Activated CD8-positive, alpha-beta memory T cell treated with anti-CD3 and anti-CD28 coated beads, Interleukin-2, amount 50 U/mL, for 24 hours (primary cell): ENCODE measurements around the gene ASB9.
"Not testable (repeated sequence)": the region's sequence is repeated elsewhere in the genome, so short reads cannot be mapped to it uniquely, and the experiment has no call there.

Experiments
- DNase-seq: peaks from one replicate; pipeline ENCODE4 v3.0.0-alpha.2; 2020; ENCODE audit errors: extremely low read depth

The ASB9 gene

DNA sequence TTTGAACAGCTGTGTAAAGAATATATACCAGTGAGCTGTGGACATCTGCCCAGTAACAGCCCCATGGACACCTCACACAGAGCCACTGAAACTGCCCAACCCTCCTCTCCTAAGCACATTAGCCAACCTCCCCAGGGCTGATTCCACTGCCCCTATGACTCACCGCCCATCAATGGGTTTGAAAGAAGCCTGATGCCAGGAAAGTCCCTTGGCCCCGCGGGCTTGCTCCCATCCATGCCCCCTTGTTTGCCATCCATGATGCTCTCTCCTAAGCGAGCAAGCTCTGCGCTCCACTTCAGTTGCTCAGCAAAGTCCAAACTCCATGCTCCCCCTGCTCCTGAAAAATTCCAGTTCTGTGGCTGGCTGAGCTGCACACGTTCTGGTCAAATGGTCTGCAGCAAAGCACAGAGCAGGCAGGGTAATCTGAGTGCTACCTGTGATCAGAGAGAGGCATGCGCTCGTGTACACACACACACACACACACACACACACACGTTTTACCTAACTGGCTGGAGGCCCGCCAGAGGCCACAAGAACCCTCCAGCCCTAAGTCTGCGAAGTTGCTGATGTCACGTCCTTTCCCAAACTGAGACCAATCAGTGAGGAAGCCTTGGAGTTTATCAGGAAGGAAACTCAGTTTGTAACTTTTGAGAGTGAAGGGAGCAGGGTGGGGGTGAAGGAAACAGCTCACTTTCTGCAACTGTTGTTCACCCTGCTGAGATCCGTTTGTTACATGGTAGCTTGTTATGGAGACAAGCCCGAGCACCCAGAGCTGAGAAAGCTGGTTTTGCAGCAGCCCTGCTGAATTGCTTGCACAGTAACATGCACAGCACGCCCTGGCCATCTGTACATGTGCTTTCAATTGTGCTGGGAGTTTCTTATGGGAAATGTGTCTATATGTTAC lies at the start of gene ASB9:
Gene ASB9 (minus strand): TSS at position 466 of the 904 bp plus-strand sequence. CDS start 209 bp downstream, at position 257.
- DNase-seq: no peak

DNA sequence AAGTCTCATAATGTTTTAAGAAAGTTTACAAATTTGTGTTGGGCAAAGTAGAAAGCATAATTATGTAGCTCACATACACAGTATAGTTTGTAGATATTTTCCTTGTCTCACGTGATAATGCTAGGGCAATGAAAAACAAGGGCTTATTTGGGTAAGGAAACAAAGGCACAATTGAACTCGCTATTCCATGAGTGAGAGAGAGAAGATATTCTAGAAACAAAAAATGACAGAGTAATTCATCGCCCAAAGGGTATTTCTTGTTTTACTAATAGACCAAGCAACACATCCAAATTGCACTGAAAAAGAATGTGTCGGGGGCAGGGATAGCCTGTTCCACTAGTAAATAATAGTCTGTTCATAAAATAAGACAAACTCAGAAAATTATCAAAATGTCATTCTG lies 49.2 kb upstream of the ASB9 start:
- no peak for DNase-seq

DNA sequence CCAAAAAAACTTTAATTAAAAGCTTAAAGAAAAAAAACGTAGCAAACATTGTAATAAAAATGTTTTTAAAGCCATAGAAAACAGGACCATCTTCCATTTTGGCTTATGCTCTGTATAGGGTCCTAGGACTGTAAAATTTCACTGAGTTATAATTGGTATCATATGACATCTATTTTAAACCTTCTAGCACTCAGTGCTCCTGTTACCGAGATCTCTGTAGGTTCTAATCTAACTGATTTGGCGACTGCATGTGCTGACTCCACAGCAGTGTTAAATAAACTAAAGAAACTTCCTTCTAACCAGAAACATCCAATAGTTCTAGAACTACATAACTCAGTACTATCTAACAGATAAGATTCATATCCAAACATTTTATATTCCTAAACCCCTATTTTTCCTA lies 45.6 kb upstream of the ASB9 start, which contains the start of gene ASB11:
Gene ASB11 (minus strand): TSS at position 132 of the 400 bp plus-strand sequence. CDS start 35 bp downstream, at position 97.
- no peak for DNase-seq

DNA sequence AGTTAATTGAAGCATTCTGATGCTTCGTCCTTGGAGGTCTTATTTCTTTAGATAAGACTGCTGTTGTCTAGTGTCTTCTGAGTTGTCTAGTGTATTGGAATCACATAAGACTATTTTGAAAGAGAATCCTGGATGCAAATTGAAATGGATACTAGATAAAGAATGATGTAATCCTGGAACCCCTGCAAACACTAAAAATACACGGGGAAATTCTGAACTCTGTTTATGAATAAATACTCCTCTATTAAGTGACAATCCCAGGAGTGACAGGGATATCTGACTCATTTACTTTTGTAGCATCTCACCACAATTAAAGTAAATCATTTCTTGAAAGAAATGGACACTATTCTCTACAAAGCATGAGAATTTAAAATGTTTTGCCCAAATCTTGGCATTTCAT lies 44.6 kb upstream of the ASB9 start:
- no peak for DNase-seq

DNA sequence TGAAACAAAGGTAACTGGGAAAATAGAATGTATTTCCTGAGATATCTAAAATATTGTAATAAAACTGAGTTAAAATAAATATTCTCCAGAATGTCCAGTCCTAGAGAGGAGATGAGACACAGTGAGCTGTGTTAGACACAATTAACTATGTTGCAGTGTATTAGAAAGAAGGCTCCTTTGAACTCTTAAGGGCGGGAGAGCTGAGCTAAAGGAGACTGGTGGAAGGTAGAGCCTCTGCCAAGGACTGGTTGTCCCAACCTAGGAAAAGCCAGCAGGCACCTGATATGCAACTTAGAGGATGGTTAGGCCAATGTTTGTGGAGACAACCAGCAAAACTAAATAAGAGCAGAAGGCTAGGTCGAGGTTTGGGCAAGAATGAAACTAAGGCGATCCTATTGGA lies 41.2 kb upstream of the ASB9 start:
- no peak for DNase-seq

- no peak for DNase-seq
These were observed 40.2 kb upstream of the ASB9 start for GRCh38 chrX:15310117-15310516.

GRCh38 chrX:15305899-15306298 lies 36.0 kb upstream of the ASB9 start:
- not testable (repeated sequence) for DNase-seq

DNA sequence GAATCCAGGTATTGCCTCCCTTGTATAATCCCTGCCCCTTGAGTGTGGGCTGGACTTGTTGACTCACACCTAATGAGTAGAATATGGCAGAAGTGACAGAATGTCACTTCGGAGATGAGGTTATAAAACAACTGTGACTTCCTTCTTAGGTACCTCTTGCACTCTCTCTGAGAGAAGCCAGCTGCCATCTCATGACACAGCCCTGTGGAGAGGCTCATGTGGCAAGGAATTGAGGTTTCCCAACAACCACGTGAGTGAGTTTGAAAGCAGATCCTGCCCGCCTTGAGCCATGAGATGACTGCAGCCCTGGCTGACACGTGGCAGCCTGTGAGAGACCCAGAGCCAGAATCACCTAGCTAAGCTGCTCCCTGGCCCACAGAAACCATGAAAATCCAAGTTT lies 32.0 kb upstream of the ASB9 start:
- no peak for DNase-seq

DNA sequence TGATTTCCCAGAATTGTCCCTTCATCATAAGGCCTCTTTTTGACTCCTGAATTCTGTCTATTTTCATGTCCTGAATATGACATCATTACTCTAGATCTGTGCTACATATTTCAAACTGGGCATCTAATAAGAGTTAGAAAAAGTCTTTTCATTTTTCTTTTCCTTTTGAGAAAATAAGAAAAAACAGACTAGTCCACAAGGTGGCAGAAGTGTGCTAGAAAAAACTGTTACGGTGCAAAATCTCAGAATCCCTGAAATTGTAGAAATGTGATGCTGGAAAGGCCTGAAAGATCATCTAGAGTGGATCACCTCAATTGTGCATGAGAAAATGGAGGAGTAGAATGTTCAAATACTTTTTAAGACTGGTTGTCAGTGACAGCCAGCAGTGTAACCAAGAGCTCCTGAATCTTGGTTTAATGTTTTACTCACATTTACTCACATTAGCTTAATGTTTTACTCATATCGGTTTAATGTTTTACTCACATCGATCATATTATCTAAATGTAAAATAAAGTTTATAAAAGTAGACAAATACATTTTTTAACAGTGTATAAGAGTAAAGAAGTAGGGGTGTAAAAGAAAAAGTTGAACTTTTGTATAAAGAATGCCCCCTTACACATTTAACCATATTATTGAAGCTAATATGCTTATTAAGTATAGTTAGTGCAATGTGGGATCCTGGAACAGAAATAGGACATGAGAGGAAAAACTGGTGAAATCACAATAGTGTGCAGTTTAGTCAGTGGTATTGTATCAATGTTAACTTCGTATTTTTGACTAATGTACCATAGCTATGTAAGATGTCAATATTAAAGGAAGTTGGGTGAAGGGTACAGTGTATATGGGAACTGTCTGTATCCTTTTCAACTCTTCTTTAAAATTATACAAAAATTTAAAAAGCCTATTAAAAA lies 30.3 kb upstream of the ASB9 start:
- DNase-seq: no peak

DNA sequence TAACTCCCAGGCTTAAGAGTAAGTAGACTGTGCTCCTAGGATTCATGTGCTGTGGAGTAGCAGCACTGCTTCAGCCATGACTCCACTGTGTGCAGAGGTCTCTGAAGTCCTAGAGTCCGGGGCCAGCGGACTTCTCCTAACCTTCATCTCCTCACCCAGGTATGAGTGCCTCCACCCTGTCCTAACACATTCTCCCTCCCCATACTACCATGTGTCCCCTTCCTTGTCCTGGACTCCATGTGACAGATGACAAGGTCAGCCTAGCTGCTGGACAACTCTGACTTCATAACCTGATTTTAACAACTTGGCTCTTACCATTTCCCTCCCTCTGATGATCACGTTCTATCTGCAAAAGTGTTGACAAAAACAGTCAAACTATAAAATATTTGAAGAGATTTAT lies 28.9 kb upstream of the ASB9 start:
- DNase-seq: no peak

DNA sequence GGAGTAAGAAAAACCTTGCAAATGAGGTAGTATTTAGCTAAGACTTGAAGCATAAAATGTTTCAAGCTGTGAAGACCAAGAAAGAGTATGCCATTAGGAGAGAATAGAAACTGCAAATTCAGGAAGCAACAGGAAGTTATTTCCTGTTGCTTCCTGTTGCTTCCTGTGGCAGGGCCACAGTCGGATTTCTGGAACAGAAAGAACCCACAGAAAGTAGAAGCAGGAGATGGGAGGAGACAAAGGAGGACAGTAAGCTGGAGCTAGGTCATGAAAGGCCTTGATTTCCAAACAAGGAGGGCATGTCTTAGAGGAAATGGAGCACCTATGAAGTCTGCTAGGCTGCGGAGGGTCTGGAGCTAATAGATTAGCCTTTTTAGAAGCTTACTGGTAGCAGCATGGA lies 28.3 kb upstream of the ASB9 start:
- DNase-seq: no peak

DNA sequence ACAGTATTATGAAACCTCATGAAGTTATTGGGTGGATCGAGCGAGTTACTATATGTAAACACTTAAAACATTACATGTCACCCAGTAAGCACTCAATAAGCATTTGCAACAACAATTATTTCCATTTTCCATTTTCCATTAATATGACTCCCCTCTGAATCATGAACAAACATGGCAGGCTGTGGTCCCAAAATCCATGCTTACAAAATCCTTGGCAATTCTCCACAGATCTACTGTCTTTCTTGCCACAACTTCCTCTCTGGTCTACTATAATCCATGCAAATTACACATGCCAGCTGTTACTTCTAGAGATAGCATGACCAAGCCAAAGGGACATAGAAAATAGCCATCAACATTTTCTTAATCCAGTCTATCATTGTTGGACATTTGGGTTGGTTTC lies 23.6 kb upstream of the ASB9 start:
- no peak for DNase-seq

DNA sequence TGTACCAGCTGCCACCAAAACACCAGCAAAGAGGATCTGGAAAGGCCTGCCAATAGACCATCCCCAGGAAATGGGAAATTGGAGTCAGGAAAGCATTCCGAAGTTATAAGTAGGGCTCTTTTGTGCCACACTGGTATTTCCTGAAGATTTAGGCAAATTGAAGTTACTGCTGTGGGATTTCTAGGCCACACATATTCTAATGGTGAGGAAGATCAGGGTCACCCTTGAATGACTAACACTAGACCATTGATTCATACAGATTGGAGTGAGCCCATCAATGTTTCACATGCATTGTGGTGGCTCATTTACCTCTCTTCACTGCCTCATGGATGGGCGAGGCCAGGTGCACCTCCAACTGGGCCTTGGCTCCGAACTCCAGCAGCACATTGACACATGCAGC lies 23.0 kb upstream of the ASB9 start:
- no peak for DNase-seq

- DNase-seq: no peak
These were observed 7.7 kb upstream of the ASB9 start for GRCh38 chrX:15277604-15278003.

DNA sequence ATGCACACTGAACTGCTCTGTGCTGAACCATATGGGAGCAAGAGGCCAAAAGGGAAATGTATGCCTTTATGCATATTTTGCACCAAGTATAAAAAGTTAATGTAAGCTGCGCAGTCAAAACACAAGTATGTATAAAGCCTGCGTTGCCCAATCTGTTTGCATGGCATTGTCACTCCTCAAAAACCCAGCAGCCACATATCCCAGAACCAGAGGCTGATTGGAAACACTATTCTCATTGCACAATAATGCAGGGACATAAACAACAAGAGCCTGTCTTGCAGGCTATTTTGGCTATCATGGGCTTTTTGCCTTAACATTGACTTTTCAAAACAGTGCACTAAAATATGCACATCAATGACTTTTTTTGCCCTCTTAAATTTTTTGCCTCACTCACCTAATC lies 5.1 kb upstream of the ASB9 start:
- no peak for DNase-seq

- DNase-seq: not testable (repeated sequence)
These were observed 3.4 kb upstream of the ASB9 start for GRCh38 chrX:15273275-15273674.

DNA sequence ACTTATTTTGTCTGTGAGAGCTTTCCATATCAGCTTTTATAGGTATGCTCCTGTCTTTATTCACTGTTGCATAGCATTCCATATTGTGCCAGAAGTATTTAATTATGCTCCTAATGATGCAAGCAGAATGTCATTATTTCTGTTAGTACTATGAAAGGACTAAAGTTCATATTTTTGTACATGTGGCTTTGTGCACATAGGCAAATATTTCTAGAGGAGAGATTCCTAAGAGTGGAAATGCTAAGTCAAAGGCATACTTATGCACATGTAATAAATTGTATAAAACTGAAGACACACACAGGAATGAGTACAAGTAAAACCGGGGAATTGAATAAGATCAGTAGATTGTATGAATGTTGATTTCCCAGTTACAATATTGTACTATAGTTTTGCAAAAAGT lies 1.9 kb upstream of the ASB9 start:
- DNase-seq: no peak

GRCh38 chrX:15269120-15269519 lies 763 bp downstream of the ASB9 start:
- no peak for DNase-seq

DNA sequence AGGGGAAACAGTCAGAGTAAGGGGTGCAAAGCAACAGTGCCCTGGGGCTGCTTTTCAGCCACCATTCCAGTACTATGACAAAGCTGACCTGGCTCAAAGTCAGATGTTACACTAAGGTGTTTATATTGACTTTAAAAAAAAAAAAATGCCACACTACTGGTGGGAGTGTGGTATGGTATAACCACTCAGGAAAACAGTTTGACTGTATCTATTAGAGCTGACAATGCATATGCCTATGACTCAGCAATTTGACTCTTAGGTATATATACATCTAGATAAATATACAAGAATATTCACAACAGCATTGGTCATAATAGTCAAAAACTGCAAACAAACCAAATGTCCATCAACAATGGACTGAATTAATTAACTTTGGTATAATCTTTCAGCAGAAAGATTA lies 15.0 kb downstream of the ASB9 start:
- no peak for DNase-seq

- DNase-seq: no peak
These were observed 24.0 kb downstream of the ASB9 start for GRCh38 chrX:15245896-15246295.

DNA sequence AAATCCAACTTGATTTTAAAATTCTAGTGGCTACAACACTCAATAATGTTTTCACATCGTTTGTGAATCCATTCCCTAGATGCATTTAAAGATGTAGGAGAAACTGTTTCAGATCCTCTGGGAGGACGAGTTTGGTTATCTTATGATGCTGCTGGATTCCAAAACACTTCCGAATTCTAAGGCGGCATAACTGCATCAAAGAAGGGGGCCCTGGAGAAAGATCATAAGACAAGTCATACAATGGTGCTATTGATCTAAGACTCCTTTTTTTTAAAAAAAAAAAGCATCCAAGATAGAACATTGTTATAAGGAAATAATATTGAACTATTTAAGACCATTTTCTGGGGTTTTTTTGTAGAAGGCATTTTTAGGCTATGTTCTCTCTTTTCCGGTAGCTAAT lies 25.5 kb downstream of the ASB9 start:
- DNase-seq: no peak

DNA sequence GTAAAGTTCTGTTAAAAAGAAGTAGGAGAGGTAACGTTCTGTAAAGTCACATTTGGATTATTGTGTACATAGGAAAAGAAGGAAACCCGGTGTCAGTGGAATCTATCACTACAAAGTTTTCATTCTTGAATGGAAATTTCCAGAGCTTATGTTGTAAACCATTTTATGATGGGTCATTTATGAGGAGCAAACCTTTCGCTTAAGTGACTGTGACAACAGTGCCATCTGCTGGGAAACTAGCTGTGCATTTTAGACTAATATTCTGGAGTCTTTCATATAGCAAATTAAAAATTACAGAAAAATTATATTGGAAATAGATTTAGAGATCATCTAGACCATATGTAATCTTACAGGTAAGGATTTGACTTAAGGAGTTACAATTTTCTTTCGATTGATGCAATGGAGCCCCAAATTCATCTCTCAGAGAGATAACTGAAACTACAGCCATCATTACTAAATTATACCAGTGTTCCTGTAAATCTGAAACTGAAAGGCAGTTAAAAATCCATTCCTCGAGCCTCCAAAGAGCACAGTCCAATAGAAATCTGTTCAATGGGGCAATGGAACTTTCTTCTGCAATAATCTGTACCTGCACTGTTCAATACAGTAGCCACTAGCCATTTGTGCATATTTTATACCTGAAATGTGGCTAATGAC lies 26.9 kb downstream of the ASB9 start:
- no peak for DNase-seq
